Gastroesophageal sphincter (tissue), 3 donors: ENCODE measurements around the gene PTCH2.

Experiments
- CTCF ChIP-seq, 4 experiments: fragments of 200-600 bp in 2 of 4; fragments of 450-650 bp in 2 of 4; sonication (generic) in 1 of 4; IDR thresholded peaks; one replicate each; pipeline ENCODE4 v1.5.1; 2017 to 2019; ENCODE audit warnings: antibody characterized with exemption in 4 of 4, mild to moderate bottlenecking in 2 of 4, moderate library complexity in 2 of 4
- EP300 ChIP-seq: sonication (generic); formaldehyde crosslinking; IDR thresholded peaks from one replicate; pipeline ENCODE4 v1.6.1; 2017; ENCODE audit warnings: antibody characterized with exemption, mild to moderate bottlenecking
- POLR2A ChIP-seq, 2 donors: fragments of 450-650 bp; IDR thresholded peaks; one replicate each; pipeline ENCODE4 v1.6.1; 2017; ENCODE audit warnings: antibody characterized with exemption in 2 of 2, mild to moderate bottlenecking in 2 of 2, moderate library complexity in 1 of 2
- POLR2AphosphoS5 ChIP-seq: sonication (generic); formaldehyde crosslinking; IDR thresholded peaks from one replicate; pipeline ENCODE4 v1.6.1; 2017; ENCODE audit warnings: antibody characterized with exemption

GRCh38 chr1:44860891-44861425 is 17.9 kb upstream of the PTCH2 start:
- no peak for TF ChIP-seq CTCF (IDR thresholded peaks at IDR 0.05)
- no peak for TF ChIP-seq EP300
- TF ChIP-seq POLR2AphosphoS5 = no peak
- no peak for TF ChIP-seq POLR2A (IDR thresholded peaks at IDR 0.05)
